GM04503 (cell line): ENCODE data around the gene PROC.

Experiments
- DNase-seq: peaks from one replicate; pipeline ENCODE4 v3.0.0-alpha.2; 2012; ENCODE audit warnings: low read depth

Gene PROC

DNA sequence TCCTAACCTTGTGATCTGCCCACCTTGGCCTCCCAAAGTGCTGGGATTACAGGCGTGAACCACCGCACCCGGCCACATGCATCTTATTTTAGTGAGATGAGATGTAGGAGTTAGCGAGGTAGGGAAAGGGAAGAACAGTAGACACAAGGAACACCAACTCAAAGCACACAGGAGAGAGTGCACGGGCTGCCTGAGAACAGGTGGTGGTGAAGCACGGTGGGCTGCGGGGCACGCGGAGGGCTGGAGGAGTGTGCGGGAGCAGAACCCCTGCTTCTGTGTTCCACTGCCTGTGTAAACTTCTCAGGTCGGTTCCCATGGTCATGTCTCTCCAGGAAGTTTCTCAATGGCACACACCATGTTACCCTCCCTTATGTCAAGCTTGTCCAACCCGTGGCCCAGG lies 38.7 kb downstream of the PROC start:
- no peak for DNase-seq

DNA sequence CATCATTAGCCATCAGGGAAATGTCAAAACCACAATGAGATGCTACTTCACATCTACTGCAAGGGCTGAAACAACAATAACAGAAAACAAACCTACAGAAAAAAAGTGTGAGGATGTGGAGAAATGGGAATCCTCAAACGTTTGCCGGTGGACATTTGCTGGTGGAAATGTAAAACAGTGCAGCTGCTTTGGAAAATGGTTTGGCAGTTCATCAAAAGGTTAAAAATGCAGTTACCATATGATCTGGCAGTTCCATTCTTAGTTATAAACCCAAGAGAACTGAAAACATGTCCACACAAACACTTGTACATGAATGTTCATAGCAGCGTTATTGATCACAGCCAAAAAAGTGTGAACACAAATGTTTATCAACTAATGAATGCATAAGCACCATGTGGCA lies 44.2 kb downstream of the PROC start:
- DNase-seq: no peak

DNA sequence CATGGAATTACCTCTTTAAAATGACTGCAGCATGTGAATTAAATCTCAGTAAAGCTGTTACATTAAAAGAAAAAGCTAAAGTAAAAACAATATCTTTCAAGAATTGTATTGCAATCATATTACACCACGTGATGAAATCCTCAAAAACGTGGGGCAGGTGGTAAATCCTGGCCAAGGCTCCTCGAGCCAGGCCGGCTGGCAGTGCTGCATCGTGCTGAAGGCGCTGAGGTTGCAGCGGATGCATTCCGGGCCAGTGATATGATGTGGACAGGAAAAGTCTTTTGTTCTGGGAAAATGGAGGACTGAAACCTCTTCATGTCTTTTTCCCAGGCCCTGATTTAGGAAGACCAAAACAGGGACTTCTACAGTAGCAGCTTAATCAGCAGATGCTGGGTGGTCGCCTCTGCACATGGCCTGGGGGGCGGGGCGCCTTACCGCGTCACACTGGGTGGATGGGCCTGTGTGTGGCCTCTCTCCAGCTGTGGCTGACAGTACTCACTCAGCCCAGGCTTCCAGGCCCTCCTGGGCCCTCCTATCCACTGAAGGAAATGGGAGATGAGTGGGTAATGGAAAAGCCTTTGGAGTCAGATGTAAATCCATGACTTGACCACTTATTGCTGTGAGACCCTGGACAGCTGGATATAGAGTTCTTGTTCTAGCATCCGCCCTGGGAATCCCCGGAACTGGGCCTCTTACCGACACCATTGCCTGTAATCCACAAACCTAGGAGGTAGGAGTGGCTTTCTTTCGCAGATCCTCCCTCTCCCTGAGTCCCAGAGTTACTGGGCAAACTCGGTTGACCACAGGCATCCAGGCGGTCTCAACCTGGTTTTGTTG lies 45.1 kb downstream of the PROC start:
- no peak for DNase-seq

DNA sequence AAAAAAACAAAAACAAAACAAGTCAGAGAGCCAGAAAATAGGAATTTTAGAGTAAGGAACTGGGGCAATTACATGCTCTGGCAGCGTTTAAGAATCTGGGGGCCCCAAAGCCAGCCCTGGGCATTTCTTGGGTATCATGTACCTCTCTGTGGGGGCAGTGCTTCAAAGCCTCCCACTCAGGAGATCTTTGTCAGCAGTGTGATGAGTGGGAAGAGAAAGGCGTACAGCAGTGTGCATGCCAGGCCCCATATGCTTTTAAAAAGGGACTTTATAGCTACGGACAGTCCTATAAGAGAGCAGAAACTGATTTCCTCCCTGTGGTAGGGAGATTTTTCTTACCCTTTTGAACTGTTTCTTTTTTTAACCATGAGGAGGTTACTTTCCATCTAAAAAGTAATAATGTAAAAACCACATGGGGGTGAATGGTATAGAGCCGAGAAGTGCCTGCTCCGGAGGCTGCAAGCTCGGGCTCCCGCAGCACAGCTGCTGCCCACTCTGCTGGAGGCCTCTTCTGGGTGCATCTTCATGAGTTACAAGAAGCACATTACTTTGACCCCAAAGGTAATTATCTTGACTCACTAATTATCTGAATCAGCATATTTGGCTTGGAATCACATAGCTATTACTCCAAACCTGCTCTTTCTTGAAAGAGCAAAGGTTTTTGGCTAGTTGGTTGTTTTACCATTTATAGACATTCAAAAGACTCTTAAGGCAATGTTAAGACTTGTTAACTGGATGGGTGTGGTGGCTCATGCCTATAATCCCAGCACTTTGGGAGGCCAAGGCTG lies 46.4 kb downstream of the PROC start:
- no peak for DNase-seq

DNA sequence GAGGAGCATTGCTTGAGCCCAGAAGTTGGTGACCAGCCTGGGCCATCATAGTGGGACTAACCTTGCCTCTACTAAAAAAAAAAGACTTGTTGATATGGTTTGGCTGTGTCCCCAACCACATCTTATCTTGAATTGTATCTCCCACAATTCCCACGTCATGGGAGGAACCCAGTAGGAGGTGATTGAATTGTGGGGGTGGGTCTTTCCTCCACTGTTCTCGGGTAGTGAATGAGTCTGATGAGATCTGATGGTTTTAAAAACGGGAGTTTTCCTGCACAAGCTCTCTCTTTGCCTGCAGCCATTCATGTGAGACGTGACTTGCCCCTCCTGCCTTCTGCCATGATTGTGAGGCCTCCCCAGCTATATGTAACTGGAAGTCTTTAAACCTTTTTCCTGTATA lies 47.0 kb downstream of the PROC start:
- no peak for DNase-seq

DNA sequence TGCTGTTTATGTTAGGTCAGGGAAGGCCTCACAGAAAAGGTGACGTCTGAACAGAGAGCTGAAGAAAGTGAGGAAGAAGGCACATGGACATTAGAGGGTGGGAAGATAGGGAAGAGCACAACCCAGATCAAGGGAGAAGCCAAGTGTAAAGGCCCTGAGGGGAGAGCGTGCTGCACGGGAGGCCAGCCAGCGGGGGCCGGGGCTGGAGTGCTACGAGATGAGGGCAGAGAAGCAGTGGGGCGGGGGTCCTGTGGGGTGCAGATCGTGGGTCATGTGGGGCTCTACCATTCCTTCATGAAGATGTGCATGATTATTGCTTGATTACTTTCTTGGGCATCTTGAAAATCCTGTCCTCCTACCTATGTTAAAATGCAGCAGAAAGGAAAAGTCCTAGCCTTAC lies 50.8 kb downstream of the PROC start:
- DNase-seq: no peak

DNA sequence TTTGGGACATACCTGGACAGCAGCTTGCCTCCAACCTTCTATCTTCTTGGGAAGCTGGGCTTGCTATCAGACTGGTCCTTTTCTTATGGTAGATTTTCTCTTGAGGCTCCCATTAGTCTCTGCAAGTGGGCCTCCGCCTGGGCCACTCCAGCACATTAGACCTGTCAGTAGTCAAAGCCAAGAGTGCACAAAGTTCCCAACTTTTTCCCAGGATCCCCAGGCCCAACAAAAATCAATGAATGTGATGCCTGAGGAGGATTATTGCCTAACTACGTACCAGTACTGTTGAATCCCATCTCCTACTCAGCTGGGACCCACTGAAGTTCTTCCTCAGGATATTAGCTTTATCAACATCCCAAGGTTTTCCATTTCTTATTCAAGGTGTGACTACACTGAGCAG lies 51.7 kb downstream of the PROC start:
- DNase-seq: no peak

DNA sequence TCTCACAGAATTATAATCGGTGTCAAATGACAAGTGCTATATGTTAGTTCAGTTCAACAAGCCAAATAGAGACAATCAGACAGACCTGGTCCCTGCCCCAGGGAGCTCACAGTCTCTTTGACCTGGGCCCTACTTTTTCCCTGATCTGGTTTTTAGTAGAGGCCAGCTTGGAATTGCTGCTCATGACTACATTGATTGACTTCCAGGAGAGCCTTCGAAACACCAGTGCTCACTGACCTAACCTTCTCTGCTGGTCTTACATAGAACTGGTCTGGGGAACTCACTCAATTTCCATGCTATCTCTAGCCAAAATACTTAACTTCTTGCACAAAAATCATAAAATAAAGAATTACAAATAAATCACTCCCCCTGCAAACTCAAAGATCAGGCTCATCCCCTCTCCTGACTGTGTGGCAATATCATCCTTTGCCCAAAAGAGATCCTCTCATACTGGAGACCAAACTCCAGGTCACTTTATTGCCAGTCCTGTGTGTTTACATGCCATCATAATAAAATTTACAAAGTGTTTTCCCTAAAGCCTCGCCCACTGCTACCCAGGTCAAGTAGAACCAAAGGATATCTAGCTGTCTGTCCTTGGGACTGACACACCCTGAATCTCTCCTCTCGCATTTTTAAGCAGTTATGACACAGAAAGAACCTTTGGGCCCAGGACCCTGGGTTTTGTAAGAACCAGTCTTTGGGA lies 53.2 kb downstream of the PROC start:
- DNase-seq: no peak

DNA sequence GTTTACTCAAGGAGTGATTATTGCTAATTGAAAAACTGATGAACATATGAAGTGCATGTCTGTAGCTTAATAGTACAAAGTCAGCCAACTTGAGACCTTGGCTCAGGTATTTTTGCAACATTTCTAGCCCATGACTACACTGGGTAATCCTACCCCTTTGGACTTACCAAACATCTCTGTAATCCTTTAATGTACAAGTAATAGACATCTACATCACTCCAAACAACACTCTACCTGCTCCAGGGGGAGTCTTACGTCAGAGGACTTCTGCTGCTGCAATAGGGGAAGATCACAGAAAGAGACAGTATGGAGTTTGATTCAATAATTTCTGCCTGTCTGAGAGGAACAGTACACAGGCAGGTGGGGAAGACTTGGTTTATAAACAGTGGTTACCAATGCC lies 54.0 kb downstream of the PROC start:
- no peak for DNase-seq

DNA sequence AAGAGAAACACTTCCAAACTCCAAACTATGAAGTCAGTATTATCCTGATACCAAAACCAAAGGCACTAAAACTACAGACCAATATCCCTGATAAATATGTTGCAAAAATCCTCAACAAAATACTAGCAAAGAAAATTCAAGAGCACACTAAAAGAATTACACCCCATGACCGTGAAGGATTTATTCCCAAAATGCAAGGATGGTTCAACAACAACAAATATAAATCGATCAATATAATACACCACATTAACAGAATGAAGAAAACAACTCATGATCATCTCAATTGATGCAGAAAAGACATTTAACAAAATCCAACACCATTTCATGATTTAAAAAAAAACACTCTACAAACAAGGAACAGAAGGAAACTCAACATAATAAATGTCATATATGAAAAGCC lies 57.6 kb downstream of the PROC start:
- no peak for DNase-seq
